Measurements from ENCODE around the gene TRIM44.

DNA sequence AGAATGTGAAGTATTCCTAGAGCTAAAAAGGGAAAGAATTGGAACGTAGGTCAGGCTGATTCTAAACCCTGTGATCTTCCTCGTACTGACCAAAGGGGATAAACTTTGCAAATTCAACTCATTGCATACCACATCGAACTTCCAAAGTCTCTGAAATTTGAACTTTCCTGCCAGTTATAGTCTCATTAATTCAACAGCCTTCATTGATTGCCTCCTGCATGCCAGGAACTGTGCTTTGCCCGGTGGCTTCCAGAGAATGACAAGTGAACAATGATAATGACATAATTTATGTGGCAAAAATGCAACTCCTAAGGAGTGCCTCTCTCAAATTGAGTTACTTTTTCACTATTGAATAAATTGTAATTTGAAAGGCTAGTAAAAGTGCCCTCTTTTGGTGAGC lies 173.6 kb downstream of the TRIM44 start:
- TF ChIP-seq, protein P1, sequence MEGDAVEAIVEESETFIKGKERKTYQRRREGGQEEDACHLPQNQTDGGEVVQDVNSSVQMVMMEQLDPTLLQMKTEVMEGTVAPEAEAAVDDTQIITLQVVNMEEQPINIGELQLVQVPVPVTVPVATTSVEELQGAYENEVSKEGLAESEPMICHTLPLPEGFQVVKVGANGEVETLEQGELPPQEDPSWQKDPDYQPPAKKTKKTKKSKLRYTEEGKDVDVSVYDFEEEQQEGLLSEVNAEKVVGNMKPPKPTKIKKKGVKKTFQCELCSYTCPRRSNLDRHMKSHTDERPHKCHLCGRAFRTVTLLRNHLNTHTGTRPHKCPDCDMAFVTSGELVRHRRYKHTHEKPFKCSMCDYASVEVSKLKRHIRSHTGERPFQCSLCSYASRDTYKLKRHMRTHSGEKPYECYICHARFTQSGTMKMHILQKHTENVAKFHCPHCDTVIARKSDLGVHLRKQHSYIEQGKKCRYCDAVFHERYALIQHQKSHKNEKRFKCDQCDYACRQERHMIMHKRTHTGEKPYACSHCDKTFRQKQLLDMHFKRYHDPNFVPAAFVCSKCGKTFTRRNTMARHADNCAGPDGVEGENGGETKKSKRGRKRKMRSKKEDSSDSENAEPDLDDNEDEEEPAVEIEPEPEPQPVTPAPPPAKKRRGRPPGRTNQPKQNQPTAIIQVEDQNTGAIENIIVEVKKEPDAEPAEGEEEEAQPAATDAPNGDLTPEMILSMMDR (IDR thresholded peaks at IDR 0.05): no peak
- TF ChIP-seq POLR2AphosphoS5 (IDR thresholded peaks at IDR 0.05) (no peak), POLR2A (IDR thresholded peaks at IDR 0.05) (no peak)
